ENCODE results near the gene PLEKHA5. TPM values are rescaled to one million over a fixed set of nuclear protein-coding genes. Genes with fewer than 3 reads are reported as not detected.

PLEKHA5 gene
- total RNA-seq, 1 donor from 2014 or later: 32.3 TPM

DNA sequence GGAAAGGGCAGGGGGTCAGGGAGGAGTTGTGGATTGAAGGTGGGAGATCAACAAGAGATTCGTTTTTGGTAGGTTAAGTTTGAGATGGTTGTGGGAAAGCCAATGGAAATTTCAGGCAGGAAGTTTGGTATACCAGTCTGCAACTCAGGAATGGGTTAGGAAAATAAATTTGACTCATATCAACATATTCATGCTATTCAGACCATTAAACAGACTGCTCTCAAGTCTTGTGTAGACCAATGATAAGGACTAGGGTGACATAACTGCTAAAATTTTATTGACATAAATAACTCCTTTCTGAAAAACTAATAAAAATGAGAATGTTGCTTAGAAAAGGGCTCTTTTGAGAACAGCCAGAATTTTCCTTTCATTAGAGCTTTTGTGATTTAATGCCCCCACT is 60.0 kb downstream of the PLEKHA5 start:
- no peaks in the 10 kb centered on the region for H3K27me3 Mint-ChIP-seq (ENCODE audit: unreplicated experiment)
- H3K36me3 Mint-ChIP-seq (ENCODE audit: unreplicated experiment): peaks cover 2% of the 10 kb centered on the region
- no peak for DNase-seq (ENCODE audit: extremely low spot score, unreplicated experiment)
- peaks cover 38% of the 10 kb centered on the region for H3K4me1 Mint-ChIP-seq (ENCODE audit: unreplicated experiment)
- no peak overlapping the region for H3K4me3 Mint-ChIP-seq (ENCODE audit: unreplicated experiment)
- no peak overlapping the region for H3K27ac Mint-ChIP-seq (ENCODE audit: unreplicated experiment)
- TF ChIP-seq, protein P1, sequence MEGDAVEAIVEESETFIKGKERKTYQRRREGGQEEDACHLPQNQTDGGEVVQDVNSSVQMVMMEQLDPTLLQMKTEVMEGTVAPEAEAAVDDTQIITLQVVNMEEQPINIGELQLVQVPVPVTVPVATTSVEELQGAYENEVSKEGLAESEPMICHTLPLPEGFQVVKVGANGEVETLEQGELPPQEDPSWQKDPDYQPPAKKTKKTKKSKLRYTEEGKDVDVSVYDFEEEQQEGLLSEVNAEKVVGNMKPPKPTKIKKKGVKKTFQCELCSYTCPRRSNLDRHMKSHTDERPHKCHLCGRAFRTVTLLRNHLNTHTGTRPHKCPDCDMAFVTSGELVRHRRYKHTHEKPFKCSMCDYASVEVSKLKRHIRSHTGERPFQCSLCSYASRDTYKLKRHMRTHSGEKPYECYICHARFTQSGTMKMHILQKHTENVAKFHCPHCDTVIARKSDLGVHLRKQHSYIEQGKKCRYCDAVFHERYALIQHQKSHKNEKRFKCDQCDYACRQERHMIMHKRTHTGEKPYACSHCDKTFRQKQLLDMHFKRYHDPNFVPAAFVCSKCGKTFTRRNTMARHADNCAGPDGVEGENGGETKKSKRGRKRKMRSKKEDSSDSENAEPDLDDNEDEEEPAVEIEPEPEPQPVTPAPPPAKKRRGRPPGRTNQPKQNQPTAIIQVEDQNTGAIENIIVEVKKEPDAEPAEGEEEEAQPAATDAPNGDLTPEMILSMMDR (IDR thresholded peaks at IDR 0.05): no peak
- H3K9me3 Mint-ChIP-seq (ENCODE audit: unreplicated experiment): no peaks in the 10 kb centered on the region

DNA sequence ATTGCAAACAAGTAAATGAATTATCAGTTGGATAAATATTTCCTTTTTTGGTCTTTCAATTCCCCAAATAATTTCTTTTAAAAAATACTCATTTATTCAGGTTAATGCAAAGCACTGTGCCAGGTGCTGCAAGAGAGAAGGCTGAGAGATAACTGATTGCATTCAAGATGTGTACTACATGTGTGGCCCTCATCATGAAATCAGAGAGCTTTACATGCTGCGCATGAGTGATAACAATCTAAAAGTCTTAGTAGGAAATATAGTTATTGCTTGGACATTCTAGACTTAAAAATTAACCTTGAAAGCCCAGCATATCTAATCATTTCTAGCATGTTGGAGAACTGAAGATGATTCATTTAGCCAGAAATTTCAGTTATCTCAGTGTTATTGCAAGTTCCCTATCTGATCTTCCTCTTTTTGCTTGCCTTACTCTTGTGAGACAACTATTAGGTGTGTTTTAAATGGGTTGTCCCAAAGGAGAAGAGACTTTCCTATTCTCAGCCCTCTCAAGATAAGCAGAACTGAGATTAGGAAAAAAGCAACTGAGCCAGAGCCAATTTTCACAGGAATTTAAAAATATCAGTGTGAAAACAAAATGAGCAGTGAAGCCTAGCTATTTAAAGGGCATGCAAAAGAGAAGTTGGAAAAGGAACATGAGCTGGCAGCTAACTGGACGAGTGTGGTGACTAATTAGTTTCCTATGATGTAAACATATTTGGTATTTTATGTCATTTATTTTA is 60.9 kb downstream of the PLEKHA5 start:
- DNase-seq (ENCODE audit: extremely low spot score, unreplicated experiment): no peak
- TF ChIP-seq, protein P1 (IDR thresholded peaks at IDR 0.05): no peak
- H3K4me1 Mint-ChIP-seq (ENCODE audit: unreplicated experiment): peaks cover 38% of the 10 kb centered on the region
- no peaks in the 10 kb centered on the region for H3K9me3 Mint-ChIP-seq (ENCODE audit: unreplicated experiment)
- H3K27me3 Mint-ChIP-seq (ENCODE audit: unreplicated experiment): no peaks in the 10 kb centered on the region
- H3K4me3 Mint-ChIP-seq (ENCODE audit: unreplicated experiment): no peak overlapping the region
- H3K27ac Mint-ChIP-seq (ENCODE audit: unreplicated experiment): no peak overlapping the region
- no peaks in the 10 kb centered on the region for H3K36me3 Mint-ChIP-seq (ENCODE audit: unreplicated experiment)

DNA sequence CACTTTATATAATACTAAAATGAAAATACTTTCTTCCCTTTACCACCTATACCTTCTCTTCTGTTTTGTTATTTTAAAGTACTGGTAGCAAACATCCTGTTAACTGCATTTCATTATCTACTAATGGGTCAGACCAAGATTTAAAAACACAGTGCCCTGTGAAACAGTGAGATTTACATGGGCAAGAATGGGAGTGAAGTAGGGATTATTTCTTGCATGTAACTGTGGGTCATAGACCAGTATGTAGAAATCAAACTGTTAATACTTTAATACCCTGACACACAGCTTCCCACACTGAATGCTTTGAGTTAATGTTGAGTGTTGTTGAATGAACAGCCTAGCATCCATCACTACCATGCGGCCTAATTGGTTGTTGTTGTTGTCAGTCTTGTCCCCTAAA is 61.6 kb downstream of the PLEKHA5 start:
- no peaks in the 10 kb centered on the region for H3K27me3 Mint-ChIP-seq (ENCODE audit: unreplicated experiment)
- no peaks in the 10 kb centered on the region for H3K36me3 Mint-ChIP-seq (ENCODE audit: unreplicated experiment)
- TF ChIP-seq, protein P1 (IDR thresholded peaks at IDR 0.05): no peak
- H3K4me1 Mint-ChIP-seq (ENCODE audit: unreplicated experiment): peaks cover 41% of the 10 kb centered on the region
- no peak overlapping the region for H3K27ac Mint-ChIP-seq (ENCODE audit: unreplicated experiment)
- no peak for DNase-seq (ENCODE audit: extremely low spot score, unreplicated experiment)
- H3K9me3 Mint-ChIP-seq (ENCODE audit: unreplicated experiment): no peaks in the 10 kb centered on the region
- no peak overlapping the region for H3K4me3 Mint-ChIP-seq (ENCODE audit: unreplicated experiment)

DNA sequence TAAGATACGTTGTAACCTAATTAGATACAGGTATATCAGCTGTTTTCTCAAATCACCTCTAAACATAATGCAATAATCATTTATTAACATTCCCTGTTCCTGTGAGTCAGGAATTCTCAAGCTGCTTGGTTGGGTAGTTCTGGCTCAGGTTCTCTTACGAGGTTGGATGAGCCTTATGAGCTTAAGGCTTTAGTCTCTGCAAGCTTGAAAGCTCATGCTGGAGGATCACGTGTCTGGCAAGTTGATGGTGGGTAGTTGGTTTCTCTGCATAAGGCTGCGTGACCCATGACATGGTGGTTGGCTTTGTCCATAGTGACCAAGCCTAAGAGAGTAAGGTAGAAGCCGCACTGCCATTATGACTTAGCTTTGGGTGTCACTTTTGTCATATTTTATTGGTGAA is 62.0 kb downstream of the PLEKHA5 start:
- H3K4me1 Mint-ChIP-seq (ENCODE audit: unreplicated experiment): peaks cover 37% of the 10 kb centered on the region
- no peak overlapping the region for H3K27ac Mint-ChIP-seq (ENCODE audit: unreplicated experiment)
- H3K27me3 Mint-ChIP-seq (ENCODE audit: unreplicated experiment): no peaks in the 10 kb centered on the region
- DNase-seq (ENCODE audit: extremely low spot score, unreplicated experiment): no peak
- no peaks in the 10 kb centered on the region for H3K9me3 Mint-ChIP-seq (ENCODE audit: unreplicated experiment)
- H3K4me3 Mint-ChIP-seq (ENCODE audit: unreplicated experiment): no peak overlapping the region
- H3K36me3 Mint-ChIP-seq (ENCODE audit: unreplicated experiment): no peaks in the 10 kb centered on the region
- TF ChIP-seq, protein P1 (IDR thresholded peaks at IDR 0.05): no peak

DNA sequence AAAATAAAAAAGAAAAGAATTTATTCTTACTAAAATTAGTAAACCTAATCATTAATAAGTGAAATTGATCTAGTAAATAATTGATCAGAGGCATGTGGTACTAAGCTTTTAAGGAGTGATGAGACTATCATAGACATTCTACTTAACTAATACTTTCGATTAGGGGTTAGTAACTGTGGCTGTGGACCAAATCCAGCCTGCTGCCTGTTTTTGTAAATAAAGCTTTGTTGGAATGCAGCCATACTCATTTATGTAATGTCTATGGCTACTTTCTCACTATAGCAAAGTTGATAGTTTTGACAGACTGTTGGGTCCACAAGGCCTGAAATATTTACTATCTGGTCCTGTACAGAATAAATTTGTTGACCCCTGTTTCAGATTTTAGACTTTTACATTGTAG is 63.2 kb downstream of the PLEKHA5 start:
- Mint-ChIP-seq H3K36me3 (ENCODE audit: unreplicated experiment) (no peaks in the 10 kb centered on the region), H3K9me3 (ENCODE audit: unreplicated experiment) (no peaks in the 10 kb centered on the region), H3K4me1 (ENCODE audit: unreplicated experiment) (peaks cover 28% of the 10 kb centered on the region), H3K27ac (ENCODE audit: unreplicated experiment) (no peak overlapping the region), H3K27me3 (ENCODE audit: unreplicated experiment) (no peaks in the 10 kb centered on the region), H3K4me3 (ENCODE audit: unreplicated experiment) (no peak overlapping the region)
- TF ChIP-seq, protein P1 (IDR thresholded peaks at IDR 0.05): no peak
- DNase-seq (ENCODE audit: extremely low spot score, unreplicated experiment): no peak

Data from osteocyte (in vitro differentiated cells).